H7 (cell line): Measurements from ENCODE around the gene SH3GL2. TPM values are rescaled to one million over a fixed set of nuclear protein-coding genes. Genes with fewer than 3 reads are reported as not detected.

Experiments
- DNase-seq: peaks from one replicate; pipeline ENCODE4 v3.0.0; 2012
- H3K27me3 ChIP-seq: 2 replicates; pipeline ENCODE4 v1.6.0; 2011; ENCODE audit warnings: mild to moderate bottlenecking, low read length; ENCODE audit not compliant: control insufficient read depth, insufficient read depth
- H3K36me3 ChIP-seq: replicated peaks from 2 replicates; pipeline ENCODE4 v1.5.1; 2011; ENCODE audit warnings: low read length; ENCODE audit not compliant: control insufficient read depth, insufficient read depth
- H3K4me3 ChIP-seq: 2 replicates; pipeline ENCODE4 v1.5.1; 2011; ENCODE audit warnings: low read depth, mild to moderate bottlenecking, control low read depth, low read length, moderate library complexity; ENCODE audit not compliant: insufficient read depth
- total RNA-seq: library from RNA; depleted of rRNA; stranded (reverse); fragments of >200 nt; shearing (Covaris generic); gene quantifications from 2 replicates; pipeline ENCODE4 v1.2.3, GENCODE V29; 2014

Gene SH3GL2
- total RNA-seq, 1 experiment from 2014 or later: 0.80 TPM

DNA sequence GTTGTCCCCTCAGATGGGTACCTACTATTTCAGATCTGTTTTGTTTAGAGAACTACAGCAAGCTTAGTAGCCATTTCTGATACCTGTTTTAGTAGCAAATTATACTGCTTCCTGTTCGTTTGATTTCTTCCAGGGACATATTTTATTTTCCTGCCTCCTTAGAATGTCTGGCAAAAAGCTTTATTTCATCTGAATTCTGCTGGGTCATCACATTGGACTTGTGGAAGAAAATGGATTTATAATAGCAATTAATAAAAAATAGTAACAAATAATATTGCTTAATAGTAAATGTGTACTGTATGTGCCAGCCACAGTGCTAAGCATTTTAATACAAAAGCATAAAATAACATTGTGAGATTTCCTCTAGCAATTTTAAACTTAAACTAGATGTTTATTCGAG lies 79.4 kb downstream of the SH3GL2 start:
- H3K36me3 ChIP-seq: no peaks in the 10 kb centered on the region
- DNase-seq: no peak

DNA sequence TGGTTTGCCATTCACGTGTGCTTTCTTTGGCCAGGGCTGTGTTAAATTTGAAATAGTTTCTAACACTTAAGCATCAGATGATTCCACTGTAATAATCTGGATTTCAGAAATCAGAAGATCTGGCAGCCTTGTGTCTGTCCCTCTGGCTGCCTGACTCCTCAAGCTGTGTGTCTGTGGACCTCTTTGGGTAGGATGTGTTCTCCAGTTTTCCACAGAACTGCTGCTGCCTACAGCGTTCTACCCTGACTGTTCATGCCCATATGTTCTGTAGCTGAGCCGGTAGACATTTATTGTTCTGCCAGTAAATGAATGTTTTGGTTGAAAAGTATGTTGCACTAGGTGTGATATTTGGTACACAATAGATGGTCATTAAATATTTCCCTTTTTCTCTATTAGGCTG lies 81.3 kb downstream of the SH3GL2 start:
- no peaks in the 10 kb centered on the region for H3K36me3 ChIP-seq
- H3K4me3 ChIP-seq: no peak overlapping the region
- no peaks in the 10 kb centered on the region for H3K27me3 ChIP-seq
- no peak for DNase-seq

More for the DNA sequence above, 79.4 kb downstream of the SH3GL2 start:
- Histone ChIP-seq H3K4me3 (no peak overlapping the region), H3K27me3 (no peaks in the 10 kb centered on the region)

DNA sequence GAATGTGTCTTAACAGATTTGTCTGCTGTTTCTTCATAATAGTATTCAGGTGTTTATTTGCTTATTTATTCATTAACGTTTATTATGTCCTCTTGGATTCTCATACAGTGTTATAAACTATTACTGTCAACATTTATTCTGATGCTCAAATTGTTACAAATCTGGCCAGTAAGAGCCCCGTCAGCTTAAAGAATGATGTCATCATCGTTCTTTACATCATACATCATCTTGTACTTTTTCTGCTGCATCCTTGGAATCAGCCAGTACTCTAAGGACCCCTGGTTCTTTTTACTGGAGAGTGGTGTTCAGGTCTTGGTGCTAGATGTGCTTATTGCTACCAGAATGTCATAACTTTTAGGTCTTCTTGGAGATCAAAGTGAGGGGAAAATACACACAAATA lies 86.6 kb downstream of the SH3GL2 start:
- no peaks in the 10 kb centered on the region for H3K27me3 ChIP-seq
- no peak for DNase-seq

DNA sequence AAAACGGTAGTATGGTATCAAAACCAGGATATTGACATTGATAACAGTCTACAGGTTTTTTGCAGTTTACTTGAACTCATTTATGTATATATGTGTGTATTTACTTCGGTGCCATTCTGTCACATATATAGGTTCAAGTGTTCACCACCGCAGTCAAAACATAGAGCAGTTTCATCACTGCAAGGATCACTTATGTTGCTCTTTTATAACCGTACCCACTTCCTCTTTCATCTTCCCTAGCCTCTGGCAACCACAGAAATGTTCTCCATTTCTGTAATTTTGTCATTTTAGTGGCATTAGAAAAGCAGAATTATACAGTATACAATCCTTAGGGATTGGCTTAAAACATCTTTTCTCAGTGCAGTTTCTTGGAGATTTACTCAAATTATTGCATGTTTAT lies 90.3 kb downstream of the SH3GL2 start:
- Histone ChIP-seq H3K36me3 (no peaks in the 10 kb centered on the region), H3K4me3 (no peak overlapping the region), H3K27me3 (no peaks in the 10 kb centered on the region)
- DNase-seq: no peak

More for the DNA sequence above, 86.6 kb downstream of the SH3GL2 start:
- Histone ChIP-seq H3K36me3 (no peaks in the 10 kb centered on the region), H3K4me3 (no peak overlapping the region)

DNA sequence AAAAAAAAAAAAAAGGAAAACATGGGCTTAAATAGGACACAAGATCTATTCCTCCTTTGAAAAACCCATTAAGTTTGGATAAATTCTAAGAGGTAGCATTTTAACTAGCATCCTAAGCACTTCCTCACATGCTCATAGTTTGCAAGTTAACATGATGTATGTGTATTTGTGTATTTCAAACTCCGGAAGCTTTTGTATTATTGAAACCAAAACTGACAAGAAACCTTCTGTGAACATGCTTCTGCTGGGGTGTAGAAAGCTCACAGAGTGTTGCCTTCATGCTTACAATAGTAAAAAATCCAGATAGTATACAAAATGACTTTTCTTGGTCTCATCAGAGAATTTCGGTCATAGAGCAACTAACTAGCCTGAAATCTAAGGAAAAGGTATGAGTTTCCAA lies 103.8 kb downstream of the SH3GL2 start:
- no peaks in the 10 kb centered on the region for H3K36me3 ChIP-seq

DNA sequence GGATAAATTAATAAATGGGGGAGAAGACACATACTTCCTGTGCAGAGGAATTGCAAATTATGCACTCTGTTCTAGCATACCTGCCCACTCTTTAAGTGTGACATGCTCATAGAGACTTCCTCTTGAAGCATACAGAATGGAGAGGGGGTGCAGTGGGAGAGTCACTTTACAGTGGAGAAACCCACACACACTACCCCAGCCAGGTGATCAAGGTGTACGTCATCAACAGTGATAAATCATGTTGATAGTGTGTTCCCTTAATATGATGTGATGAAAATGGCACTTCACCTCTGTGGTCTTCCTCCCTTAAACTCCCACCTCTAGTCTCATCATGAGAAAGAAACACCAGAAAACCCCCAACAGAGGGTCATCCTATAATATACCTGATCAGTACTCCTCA lies 110.0 kb downstream of the SH3GL2 start:
- H3K36me3 ChIP-seq: no peaks in the 10 kb centered on the region
- DNase-seq: no peak
- H3K4me3 ChIP-seq: no peak overlapping the region
- H3K27me3 ChIP-seq: no peaks in the 10 kb centered on the region

More for the DNA sequence above, 103.8 kb downstream of the SH3GL2 start:
- DNase-seq: no peak
- Histone ChIP-seq H3K4me3 (no peak overlapping the region), H3K27me3 (no peaks in the 10 kb centered on the region)

DNA sequence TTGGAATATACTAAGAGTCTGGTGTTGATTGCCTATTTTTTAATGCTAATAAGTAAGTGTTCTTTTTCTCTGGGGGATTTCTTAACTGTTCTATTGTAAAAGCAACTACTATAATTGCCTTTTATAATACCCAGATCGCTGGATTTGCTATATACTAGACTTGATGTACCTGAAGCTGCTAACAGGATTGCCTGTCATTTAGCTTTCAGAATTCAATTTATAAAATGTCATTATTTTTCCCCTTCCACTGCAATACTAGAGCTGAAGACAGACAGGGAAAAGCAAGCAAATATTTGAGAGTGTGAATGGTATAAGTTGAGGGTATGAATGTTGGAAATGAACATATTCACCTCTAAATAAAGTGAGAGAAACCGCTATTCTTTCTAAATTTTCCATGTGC lies 115.5 kb downstream of the SH3GL2 start:
- Histone ChIP-seq H3K4me3 (no peak overlapping the region), H3K27me3 (no peaks in the 10 kb centered on the region), H3K36me3 (no peaks in the 10 kb centered on the region)
- no peak for DNase-seq

DNA sequence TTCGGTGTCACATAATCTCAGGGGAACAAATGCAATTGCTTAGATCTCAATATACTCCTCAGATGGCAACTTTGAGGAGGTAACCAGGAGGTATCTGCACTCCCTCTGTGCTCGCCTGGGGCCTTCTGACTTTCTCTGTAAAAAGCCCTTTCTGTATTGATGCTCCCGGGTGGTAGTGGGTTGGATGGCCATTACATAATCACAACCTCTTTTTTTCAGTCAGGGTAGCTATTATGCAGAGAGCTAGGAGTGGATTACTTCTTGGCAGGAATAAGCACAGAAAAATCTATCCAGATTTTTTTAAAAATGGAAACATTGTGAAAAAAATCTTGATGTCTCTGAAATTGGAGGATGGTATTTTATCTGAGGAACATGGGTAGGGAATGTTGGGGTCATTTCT lies 116.6 kb downstream of the SH3GL2 start:
- DNase-seq: no peak
- no peaks in the 10 kb centered on the region for H3K27me3 ChIP-seq
- H3K4me3 ChIP-seq: no peak overlapping the region

DNA sequence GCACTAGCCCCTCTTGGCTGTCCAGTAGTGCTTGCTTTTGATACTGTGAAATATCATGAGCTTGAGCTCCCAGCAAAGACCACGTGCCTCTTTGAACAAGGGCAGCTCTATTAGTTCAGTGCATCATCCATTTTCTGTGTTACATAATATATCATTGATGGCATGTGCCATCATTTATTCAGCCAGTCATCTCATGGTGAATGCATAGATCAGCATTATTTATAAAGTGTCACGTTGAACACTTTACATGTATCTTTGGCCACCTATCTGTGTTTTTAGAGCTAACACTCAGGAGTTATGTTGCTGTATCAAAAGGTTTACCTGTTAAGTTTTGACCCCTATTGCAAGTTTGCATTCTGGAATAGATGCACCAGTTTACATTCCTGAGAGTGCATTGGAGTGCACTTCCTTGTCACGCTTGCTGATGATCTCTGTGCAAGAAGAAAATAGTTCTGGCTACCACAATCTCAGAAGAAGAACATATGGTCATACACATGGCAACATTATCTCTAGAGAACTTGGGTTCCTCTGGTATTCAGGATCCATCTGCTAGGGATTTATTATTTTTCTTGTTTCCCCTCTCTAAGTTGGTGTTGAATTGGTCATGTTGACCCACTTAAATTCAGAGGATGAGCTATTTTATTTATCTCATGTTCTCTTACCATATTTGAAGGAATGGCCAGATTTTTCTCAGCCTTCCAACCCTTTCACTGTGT lies 120.9 kb downstream of the SH3GL2 start:
- no peak for DNase-seq
- no peak overlapping the region for H3K4me3 ChIP-seq
- H3K36me3 ChIP-seq: no peaks in the 10 kb centered on the region
- H3K27me3 ChIP-seq: no peaks in the 10 kb centered on the region

More for the DNA sequence above, 116.6 kb downstream of the SH3GL2 start:
- no peaks in the 10 kb centered on the region for H3K36me3 ChIP-seq

DNA sequence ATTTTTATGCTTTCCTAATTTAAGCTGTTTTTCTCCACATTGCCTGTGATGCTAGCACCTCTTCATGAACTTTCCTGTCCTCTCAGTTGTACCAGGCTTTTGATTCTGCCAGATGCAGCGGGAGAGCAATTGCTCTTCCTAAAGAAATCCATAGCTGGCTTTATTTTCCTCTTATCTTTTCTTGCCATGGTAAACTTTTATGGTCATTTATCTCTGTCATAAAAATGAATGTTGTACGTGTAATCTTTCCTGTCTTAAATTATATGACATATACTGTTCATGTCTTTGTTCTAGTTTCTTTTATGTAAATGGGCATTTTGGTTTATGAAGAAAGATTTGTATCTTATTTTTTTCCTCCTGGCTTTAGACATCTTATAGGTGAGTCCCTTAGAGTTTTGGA lies 127.5 kb downstream of the SH3GL2 start:
- no peak for DNase-seq
- Histone ChIP-seq H3K36me3 (no peaks in the 10 kb centered on the region), H3K4me3 (no peak overlapping the region), H3K27me3 (no peaks in the 10 kb centered on the region)

DNA sequence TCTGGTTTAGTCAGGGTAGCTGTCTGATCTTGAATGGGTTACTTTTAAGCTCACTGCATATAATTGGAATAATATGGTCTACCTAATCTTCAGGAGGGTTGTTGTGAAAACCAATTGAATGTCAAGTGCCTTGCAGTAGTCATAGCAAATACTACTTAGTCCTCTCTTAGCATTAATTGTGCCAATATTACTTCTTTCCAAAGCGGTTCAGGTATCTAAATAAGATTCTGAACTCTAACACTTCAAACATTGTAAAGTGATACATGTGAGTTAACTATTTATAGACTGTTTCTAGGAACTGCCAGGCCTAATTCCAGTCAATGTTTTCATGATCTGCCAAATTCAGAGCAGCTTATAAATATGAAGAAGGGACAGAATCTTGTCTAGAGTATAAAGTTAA lies 140.2 kb downstream of the SH3GL2 start:
- Histone ChIP-seq H3K27me3 (no peaks in the 10 kb centered on the region), H3K4me3 (no peak overlapping the region), H3K36me3 (no peaks in the 10 kb centered on the region)
- DNase-seq: no peak

DNA sequence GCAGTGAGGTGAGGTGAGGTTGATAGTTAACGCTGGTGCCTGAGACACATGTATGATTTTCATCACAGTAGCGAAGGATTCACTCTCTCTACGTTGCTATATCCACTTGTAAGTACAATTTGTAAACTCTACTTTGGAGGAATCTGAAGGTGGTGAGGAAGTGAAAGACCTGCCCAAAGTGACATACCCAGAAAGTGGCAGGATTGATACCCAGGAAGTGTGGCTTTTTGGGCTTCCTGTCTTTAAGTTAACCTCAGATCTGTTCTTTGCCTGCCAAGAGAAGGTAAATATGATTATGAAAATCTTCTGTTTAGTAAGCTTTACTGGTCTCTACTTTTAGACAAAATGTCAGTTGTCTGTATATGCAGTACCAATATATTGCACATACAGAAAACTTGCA lies 143.1 kb downstream of the SH3GL2 start:
- DNase-seq: no peak
- Histone ChIP-seq H3K27me3 (no peaks in the 10 kb centered on the region), H3K4me3 (no peak overlapping the region), H3K36me3 (no peaks in the 10 kb centered on the region)

DNA sequence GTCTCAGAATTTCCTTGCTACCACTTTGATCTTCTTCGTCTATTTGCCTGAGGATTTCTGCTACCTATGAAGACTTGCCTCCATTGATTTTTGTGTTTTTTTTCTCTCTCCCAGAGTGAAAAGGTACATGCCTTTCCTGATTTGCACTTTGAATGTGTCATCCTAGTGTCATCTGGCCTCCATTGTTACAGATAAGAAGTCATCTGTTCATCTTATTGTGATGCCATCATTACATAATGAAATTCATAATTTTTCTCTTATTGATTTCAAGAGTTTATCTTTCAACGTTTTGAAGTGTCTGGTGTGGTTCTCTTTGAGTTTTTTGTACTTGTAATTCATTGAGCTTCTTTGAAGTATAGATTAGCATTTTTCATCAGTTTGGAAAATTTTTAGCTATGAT lies 144.8 kb downstream of the SH3GL2 start:
- DNase-seq: no peak
- H3K27me3 ChIP-seq: no peaks in the 10 kb centered on the region
- H3K4me3 ChIP-seq: no peak overlapping the region
- H3K36me3 ChIP-seq: no peaks in the 10 kb centered on the region

DNA sequence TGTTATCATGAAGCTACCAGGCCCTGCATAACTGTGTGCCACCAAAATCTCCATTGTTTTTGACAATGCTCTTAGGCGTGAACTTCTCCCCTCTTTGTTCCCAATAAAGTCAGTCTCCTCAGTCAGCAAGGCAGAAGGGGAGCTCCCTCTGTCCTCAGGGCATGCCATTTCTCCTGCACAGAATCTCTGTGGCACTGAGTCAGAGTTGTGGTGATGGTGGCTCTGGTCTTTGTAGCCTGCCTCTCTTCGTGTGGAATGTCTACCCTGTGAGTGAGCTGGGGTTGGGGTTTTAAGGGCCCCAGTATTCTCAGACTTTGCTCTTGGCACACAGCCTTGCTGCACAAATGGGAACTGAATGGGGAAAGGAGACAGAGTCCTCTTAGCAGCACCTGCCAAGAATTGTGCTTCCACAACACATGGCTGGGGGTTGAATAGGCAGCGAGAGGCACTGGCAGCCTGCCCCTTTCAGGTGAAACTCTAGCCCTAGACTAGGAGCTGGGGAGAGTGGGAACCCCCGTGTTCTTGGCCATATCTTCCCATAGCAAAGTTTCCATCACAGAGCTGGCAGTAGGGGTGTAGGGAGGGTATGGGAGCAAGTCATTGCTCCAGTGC lies 146.6 kb downstream of the SH3GL2 start:
- DNase-seq: no peak
- H3K36me3 ChIP-seq: no peaks in the 10 kb centered on the region
- no peaks in the 10 kb centered on the region for H3K27me3 ChIP-seq
- no peak overlapping the region for H3K4me3 ChIP-seq

DNA sequence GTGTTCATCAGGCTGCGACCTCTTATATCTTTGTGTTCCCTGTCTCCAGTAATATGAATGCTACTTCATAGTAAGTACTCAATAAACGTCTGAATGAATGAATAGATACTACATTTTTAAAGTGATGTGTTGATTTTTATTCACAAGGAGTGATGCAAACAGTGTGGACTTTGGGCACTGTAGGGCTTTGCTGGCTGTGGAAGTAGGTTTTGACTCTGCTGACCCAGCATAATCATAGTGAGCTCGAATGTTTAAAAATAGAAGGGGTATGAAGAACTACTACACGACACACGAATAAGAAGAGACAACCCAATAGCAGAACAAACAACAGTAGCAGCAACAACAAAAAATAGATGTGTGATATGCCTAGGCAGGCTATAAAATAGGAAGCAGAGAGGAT lies 147.4 kb downstream of the SH3GL2 start:
- Histone ChIP-seq H3K36me3 (no peaks in the 10 kb centered on the region), H3K27me3 (no peaks in the 10 kb centered on the region), H3K4me3 (no peak overlapping the region)
- no peak for DNase-seq
